Neuronal stem cell (in vitro differentiated cells): ENCODE results near the gene MAP7D1.
A peak's percentile ranks its signal among the peaks of the same experiment; 100 is the strongest.
"Not testable (repeated sequence)": the region's sequence is repeated elsewhere in the genome, so short reads cannot be mapped to it uniquely, and the experiment has no call there.

Experiments used
- DNase-seq: peaks from one replicate; pipeline ENCODE4 v3.0.0-alpha.2; 2013; ENCODE audit warnings: low spot score
- H2AFZ ChIP-seq: one replicate; pipeline ENCODE4 v1.6.1; 2013; ENCODE audit warnings: mild to moderate bottlenecking, low read length, inconsistent platforms
- H2AK5ac ChIP-seq: 2 replicates; pipeline ENCODE4 v1.6.1; 2013; ENCODE audit warnings: low read depth, mild to moderate bottlenecking, inconsistent platforms, low read length, moderate library complexity, mixed read lengths
- H2BK120ac ChIP-seq: 2 replicates; pipeline ENCODE4 v1.6.1; 2013; ENCODE audit warnings: low read depth, mild to moderate bottlenecking, inconsistent platforms, low read length, moderate library complexity, mixed read lengths
- H2BK12ac ChIP-seq: one replicate; pipeline ENCODE4 v1.6.1; 2013; ENCODE audit warnings: low read length, inconsistent platforms
- H2BK15ac ChIP-seq: 2 replicates; pipeline ENCODE4 v1.6.1; 2013; ENCODE audit warnings: mild to moderate bottlenecking, low read length, inconsistent platforms, mixed read lengths
- H2BK5ac ChIP-seq: one replicate; pipeline ENCODE4 v1.6.1; 2013; ENCODE audit warnings: inconsistent platforms, mild to moderate bottlenecking, low read length, moderate library complexity
- H3K14ac ChIP-seq: one replicate; pipeline ENCODE4 v1.6.1; 2013; ENCODE audit warnings: low read length, inconsistent platforms
- H3K18ac ChIP-seq: 2 replicates; pipeline ENCODE4 v1.6.1; 2013; ENCODE audit warnings: low read length, inconsistent platforms
- H3K23ac ChIP-seq: 2 replicates; pipeline ENCODE4 v1.6.1; 2013; ENCODE audit warnings: low read depth, mild to moderate bottlenecking, mixed read lengths, low read length, inconsistent platforms; ENCODE audit not compliant: poor library complexity
- H3K27ac ChIP-seq: replicated peaks from 3 replicates; pipeline ENCODE4 v1.5.1; 2013; ENCODE audit warnings: low read length, inconsistent platforms
- H3K27me3 ChIP-seq, 3 experiments: 2 replicates each; pipeline ENCODE4 v1.6.1; 2013; ENCODE audit warnings: low read length in 3 of 3, mild to moderate bottlenecking in 2 of 3, inconsistent platforms in 1 of 3, low read depth in 1 of 3, mixed read lengths in 1 of 3, moderate library complexity in 1 of 3; ENCODE audit not compliant: control insufficient read depth in 3 of 3, insufficient read depth in 3 of 3
- H3K36me3 ChIP-seq, 2 donors: replicated peaks in 1 of 2; 2 replicates each; pipeline ENCODE4 v1.6.1; 2013; ENCODE audit warnings: low read length in 2 of 2; ENCODE audit not compliant: control insufficient read depth in 2 of 2, insufficient read depth in 2 of 2
- H3K4ac ChIP-seq: 2 replicates; pipeline ENCODE4 v1.6.1; 2013; ENCODE audit warnings: inconsistent platforms, mild to moderate bottlenecking, low read length, moderate library complexity
- H3K4me1 ChIP-seq, 2 donors: 1 replicate in 1 of 2; 2 replicates in 1 of 2; pipeline ENCODE4 v1.6.1; 2013; ENCODE audit warnings: low read length in 2 of 2, low read depth in 1 of 2; ENCODE audit not compliant: control insufficient read depth in 2 of 2, insufficient read depth in 1 of 2
- H3K4me2 ChIP-seq: one replicate; pipeline ENCODE4 v1.6.1; 2013; ENCODE audit warnings: mild to moderate bottlenecking, low read length, inconsistent platforms; ENCODE audit not compliant: insufficient read depth, poor library complexity, severe bottlenecking
- H3K4me3 ChIP-seq, 2 donors: 2 replicates each; pipeline ENCODE4 v1.5.1; 2013; ENCODE audit warnings: low read length in 2 of 2, mild to moderate bottlenecking in 2 of 2, inconsistent platforms in 1 of 2, moderate library complexity in 1 of 2
- H3K79me1 ChIP-seq: one replicate; pipeline ENCODE4 v1.6.1; 2013; ENCODE audit warnings: low read depth, mild to moderate bottlenecking, inconsistent platforms, low read length, moderate library complexity
- H3K9ac ChIP-seq: one replicate; pipeline ENCODE4 v1.6.1; 2013; ENCODE audit warnings: mild to moderate bottlenecking, low read depth, low read length, inconsistent platforms; ENCODE audit not compliant: poor library complexity
- H3K9me3 ChIP-seq, 2 donors: replicated peaks in 1 of 2; 2 replicates each; pipeline versions ENCODE3 to v1.6.1; 2013; ENCODE audit warnings: low read length in 2 of 2, mild to moderate bottlenecking in 2 of 2, inconsistent platforms in 1 of 2, low read depth in 1 of 2, mixed read lengths in 1 of 2, moderate library complexity in 1 of 2; ENCODE audit not compliant: control insufficient read depth in 2 of 2, insufficient read depth in 1 of 2
- H4K8ac ChIP-seq: one replicate; pipeline ENCODE4 v1.6.1; 2013; ENCODE audit warnings: low read depth, mild to moderate bottlenecking, inconsistent platforms, low read length, moderate library complexity
- H4K91ac ChIP-seq: one replicate; pipeline ENCODE4 v1.6.1; 2013; ENCODE audit warnings: low read length, low read depth, mild to moderate bottlenecking, inconsistent platforms; ENCODE audit not compliant: poor library complexity
- WGBS, 2 donors: extraction: QIAGEN DNeasy Blood & Tissue Kit; methylation state at CpG; one replicate each; pipeline ENCODE4 v1.1.7; 2013; ENCODE audit warnings: missing lambda C conversion rate in 2 of 2, mixed read lengths in 1 of 2; ENCODE audit not compliant: insufficient read length in 2 of 2, insufficient replicate concordance in 1 of 2; ENCODE audit errors: extremely low coverage in 2 of 2; 5-methylcytosine and 5-hydroxymethylcytosine counted together

MAP7D1 gene

DNA sequence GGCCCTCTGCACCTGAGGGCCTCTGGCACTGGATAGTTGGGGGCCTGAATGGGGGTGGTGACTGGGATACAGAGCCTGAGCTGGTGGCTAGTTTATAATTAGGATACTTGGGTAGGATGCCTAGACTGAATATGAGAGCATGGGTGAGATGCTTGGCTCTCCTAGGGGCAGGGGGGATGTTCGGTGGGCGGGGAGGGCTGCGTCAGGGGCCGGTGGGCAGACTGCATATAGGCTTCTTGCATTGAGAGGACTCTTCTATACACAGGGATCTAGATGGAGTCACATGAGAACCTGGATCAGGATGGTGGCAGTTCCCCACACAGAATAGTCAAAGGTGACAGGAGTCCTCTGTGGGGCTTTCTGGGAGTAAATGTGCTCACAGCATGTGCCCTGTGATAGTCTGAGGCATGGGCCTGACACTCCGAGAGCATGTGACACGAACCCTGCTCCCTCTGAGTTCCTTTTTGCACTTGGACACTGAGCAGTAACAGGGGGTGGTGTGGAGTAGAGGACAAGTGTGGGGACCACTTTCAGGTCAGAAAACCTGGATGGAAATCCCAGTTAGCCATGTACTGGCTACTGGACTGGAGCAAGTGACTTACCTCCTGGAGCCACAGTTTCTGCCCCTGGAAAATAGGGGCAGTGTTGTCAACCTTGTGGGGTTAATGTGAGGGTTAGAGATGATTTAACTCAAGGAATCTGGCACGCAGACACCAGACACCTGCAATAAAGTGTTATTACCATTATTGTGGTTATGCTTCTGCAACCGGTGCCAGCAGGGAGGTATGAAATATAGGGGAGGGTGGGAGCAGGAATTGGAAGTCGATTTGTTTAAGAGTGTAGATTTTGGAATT is 2.2 kb downstream of the MAP7D1 start:
- Histone ChIP-seq H3K27ac (no peak overlapping the region), H2BK120ac (no peak overlapping the region), H2BK5ac (peak overlapping the region; percentile 99), H3K9ac (no peak overlapping the region), H2AFZ (no peak overlapping the region), H3K23ac (no peak overlapping the region), H2BK12ac (no peak overlapping the region), H3K79me1 (peaks cover 14% of the 10 kb centered on the region), H3K4ac (no peak overlapping the region), H3K4me2 (peak overlapping the region; percentile 88), H4K8ac (no peak overlapping the region), H3K18ac (no peak overlapping the region), H3K14ac (no peak overlapping the region), H2AK5ac (no peak overlapping the region), H3K4me1 (peaks cover 37 to 38% of the 10 kb centered on the region in 2 donors), H3K27me3 (no peaks in the 10 kb centered on the region), H3K4me3 (peak overlapping the region; percentile 69 to 80), H4K91ac (no peak overlapping the region), H2BK15ac (no peak overlapping the region), H3K36me3 (peaks cover 18 to 50% of the 10 kb centered on the region in 2 donors), H3K9me3 (no peaks in the 10 kb centered on the region)
- no peak for DNase-seq
- WGBS, 2 donors: 100% methylated on average over 1 of the region's 9 CpGs; no CpG with 5 or more reads in 1 of the 2 donors

GRCh38 chr1:36158827-36159252 is 2.9 kb downstream of the MAP7D1 start:
- peak overlapping the region in 1 of 2 donors; percentile 69 for H3K4me3 ChIP-seq
- not testable (repeated sequence) for H2AFZ ChIP-seq, H2AK5ac ChIP-seq, H3K27ac ChIP-seq, H3K23ac ChIP-seq, H3K9ac ChIP-seq, H3K4ac ChIP-seq, H2BK5ac ChIP-seq, H2BK120ac ChIP-seq, H3K4me2 ChIP-seq, H3K9me3 ChIP-seq, DNase-seq, H4K8ac ChIP-seq, H3K14ac ChIP-seq, H3K27me3 ChIP-seq, H2BK15ac ChIP-seq, H3K18ac ChIP-seq, H4K91ac ChIP-seq, H2BK12ac ChIP-seq
- WGBS, 2 donors: no CpG with 5 or more reads among the region's 10 CpGs
- peaks cover 14% of the 10 kb centered on the region for H3K79me1 ChIP-seq
- peaks cover 18 to 56% of the 10 kb centered on the region in 2 donors for H3K36me3 ChIP-seq
- peaks cover 37 to 38% of the 10 kb centered on the region in 2 donors for H3K4me1 ChIP-seq

GRCh38 chr1:36159614-36160387 is 3.8 kb downstream of the MAP7D1 start:
- Histone ChIP-seq H3K4ac (no peak overlapping the region), H2BK5ac (no peak overlapping the region), H2AK5ac (no peak overlapping the region), H4K91ac (no peak overlapping the region), H3K4me2 (no peak overlapping the region), H3K4me1 (peaks cover 30 to 31% of the 10 kb centered on the region in 2 donors), H3K18ac (peak overlapping the region; percentile 16), H3K27me3 (no peaks in the 10 kb centered on the region), H4K8ac (no peak overlapping the region), H3K9ac (peak overlapping the region; percentile 50), H3K27ac (no peak overlapping the region), H3K36me3 (peaks cover 23 to 65% of the 10 kb centered on the region in 2 donors), H2BK120ac (no peak overlapping the region), H3K4me3 (no peak overlapping the region), H3K23ac (no peak overlapping the region), H3K9me3 (no peaks in the 10 kb centered on the region), H2BK12ac (no peak overlapping the region), H3K14ac (no peak overlapping the region), H2AFZ (no peak overlapping the region), H2BK15ac (no peak overlapping the region), H3K79me1 (peaks cover 19% of the 10 kb centered on the region)
- no peak for DNase-seq
- no CpG with 5 or more reads among the region's 10 CpGs for WGBS, 2 donors
